ENCODE data around the gene NEDD4L.
A peak's percentile ranks its signal among the peaks of the same experiment; 100 is the strongest.

The NEDD4L gene

DNA sequence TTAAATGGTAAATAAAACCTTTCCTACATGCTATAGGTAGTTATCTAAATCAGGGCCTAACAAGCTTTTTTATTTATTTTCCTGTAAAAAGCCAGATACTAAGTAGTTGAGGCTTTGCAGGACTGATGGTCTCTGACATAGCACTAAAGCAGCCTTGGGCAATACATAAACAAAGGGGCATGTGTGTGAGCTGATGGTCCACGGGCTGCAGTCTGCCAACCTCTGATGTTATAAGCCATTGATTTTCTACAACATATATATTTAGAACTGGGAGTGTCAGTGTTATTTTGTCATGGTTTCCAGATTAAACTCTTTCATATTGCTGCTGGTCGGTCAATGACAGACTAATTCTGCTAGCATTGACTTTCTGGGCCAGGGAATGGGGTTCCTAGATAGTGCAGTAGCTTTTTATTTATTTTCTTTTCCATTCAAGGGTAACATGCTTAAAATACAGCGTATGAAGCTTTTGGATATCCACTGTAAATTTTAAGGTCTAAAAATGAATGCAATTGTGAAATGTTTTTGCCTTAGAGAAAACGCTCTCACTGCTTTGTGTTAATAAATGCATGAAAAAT, 134.0 kb downstream of the NEDD4L start:
- TF ChIP-seq, protein P1, sequence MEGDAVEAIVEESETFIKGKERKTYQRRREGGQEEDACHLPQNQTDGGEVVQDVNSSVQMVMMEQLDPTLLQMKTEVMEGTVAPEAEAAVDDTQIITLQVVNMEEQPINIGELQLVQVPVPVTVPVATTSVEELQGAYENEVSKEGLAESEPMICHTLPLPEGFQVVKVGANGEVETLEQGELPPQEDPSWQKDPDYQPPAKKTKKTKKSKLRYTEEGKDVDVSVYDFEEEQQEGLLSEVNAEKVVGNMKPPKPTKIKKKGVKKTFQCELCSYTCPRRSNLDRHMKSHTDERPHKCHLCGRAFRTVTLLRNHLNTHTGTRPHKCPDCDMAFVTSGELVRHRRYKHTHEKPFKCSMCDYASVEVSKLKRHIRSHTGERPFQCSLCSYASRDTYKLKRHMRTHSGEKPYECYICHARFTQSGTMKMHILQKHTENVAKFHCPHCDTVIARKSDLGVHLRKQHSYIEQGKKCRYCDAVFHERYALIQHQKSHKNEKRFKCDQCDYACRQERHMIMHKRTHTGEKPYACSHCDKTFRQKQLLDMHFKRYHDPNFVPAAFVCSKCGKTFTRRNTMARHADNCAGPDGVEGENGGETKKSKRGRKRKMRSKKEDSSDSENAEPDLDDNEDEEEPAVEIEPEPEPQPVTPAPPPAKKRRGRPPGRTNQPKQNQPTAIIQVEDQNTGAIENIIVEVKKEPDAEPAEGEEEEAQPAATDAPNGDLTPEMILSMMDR (IDR thresholded peaks at IDR 0.05; ENCODE audit: low read depth, low read length, missing control alignments), result no peak
- no peak overlapping the region for H3K27ac ChIP-seq
- H3K4me3 ChIP-seq (ENCODE audit: low read depth, low read length), result no peak overlapping the region
- no peaks in the 10 kb centered on the region for H3K27me3 ChIP-seq (replicated peaks)
- H3K36me3 ChIP-seq (replicated peaks), result no peaks in the 10 kb centered on the region
- DNase-seq, result no peak
- in situ Hi-C loops (cut with HindIII; ENCODE audit: low pct_ligation_motif_present, low sequenced_read_pairs), result no loop called here

DNA sequence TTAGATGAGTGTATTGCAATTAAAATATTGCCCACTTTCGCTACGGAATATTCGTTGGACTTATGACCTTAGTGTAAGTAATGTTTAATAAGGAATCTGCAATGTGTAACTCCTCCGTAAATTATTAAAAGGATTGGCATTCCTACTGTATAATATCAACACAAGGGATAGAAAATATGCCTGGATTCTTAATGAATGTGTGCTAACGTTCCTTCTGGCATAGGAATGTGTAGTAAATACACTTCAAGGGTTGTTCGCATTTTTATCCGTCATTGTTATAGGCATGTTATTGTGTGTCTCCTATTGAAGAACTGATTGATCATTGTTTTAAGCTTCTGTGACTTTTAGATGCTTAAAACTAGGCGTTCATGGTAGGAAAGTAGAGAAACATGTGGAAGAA, 134.5 kb downstream of the NEDD4L start:
- in situ Hi-C loops (cut with HindIII; ENCODE audit: low pct_ligation_motif_present, low sequenced_read_pairs), result no loop called here
- TF ChIP-seq, protein P1 (IDR thresholded peaks at IDR 0.05; ENCODE audit: low read depth, low read length, missing control alignments), result no peak

DNA sequence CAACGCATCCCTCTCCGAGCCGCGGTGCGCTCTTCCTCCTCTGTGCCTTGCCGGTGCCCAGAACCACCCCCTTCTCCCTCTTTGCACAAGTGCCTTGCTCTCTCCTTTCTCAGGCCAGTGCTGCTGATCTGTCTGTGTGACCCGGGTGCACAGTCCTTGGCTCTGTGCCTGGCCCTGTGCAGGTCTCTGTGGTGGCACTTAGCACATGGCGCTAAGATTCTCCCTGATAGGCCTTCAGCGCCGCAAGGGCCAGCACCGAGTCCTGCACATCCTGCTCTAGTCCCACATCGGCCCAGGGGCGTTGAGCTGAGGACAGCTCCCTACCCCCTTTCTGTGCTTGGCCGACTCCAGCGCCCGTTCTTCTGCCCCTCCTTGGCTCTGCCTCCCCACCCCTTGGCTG, 136.1 kb downstream of the NEDD4L start:
- in situ Hi-C loops (cut with HindIII; ENCODE audit: low pct_ligation_motif_present, low sequenced_read_pairs), result no loop called here
- Histone ChIP-seq H3K27ac (no peak overlapping the region), H3K27me3 (replicated peaks) (no peaks in the 10 kb centered on the region), H3K36me3 (replicated peaks) (no peaks in the 10 kb centered on the region), H3K4me3 (ENCODE audit: low read depth, low read length) (no peak overlapping the region)
- TF ChIP-seq, protein P1 (IDR thresholded peaks at IDR 0.05; ENCODE audit: low read depth, low read length, missing control alignments), result no peak
- no peak for DNase-seq

More for the DNA sequence above, 134.5 kb downstream of the NEDD4L start:
- H3K4me3 ChIP-seq (ENCODE audit: low read depth, low read length), result no peak overlapping the region
- no peak for DNase-seq
- no peaks in the 10 kb centered on the region for H3K36me3 ChIP-seq (replicated peaks)
- peak overlapping the region; percentile 16 for H3K27ac ChIP-seq
- no peaks in the 10 kb centered on the region for H3K27me3 ChIP-seq (replicated peaks)

DNA sequence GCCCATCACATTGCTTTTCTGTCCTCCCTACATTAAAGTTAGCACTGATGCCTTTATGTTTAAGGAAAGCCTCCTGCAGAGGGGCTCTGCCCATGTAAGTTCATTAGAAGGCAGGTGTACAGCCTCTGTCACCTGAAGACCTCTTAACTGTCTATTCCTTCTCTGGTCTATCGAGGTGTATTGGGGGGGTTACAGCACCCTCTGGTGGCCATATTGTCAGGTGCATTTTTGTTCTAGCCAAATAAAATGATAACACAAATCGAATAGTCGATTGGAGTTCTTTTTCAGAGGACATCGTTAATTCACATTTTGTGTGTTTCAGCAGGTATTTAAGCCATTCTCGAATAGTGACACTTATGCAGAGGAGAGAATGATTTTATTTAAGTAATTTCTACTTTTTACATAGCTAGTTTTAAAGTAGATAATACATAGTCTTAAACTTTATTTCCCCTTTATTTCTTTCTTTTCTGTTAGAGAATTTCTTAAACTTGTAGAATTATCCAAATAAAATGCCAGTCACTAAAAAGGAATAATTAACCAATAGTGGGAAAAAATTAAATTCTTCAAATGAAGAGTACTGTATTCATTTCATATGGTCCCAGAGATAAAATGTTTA, 136.8 kb downstream of the NEDD4L start:
- Histone ChIP-seq H3K27ac (no peak overlapping the region), H3K27me3 (replicated peaks) (no peaks in the 10 kb centered on the region), H3K4me3 (ENCODE audit: low read depth, low read length) (no peak overlapping the region), H3K36me3 (replicated peaks) (no peaks in the 10 kb centered on the region)
- TF ChIP-seq, protein P1 (IDR thresholded peaks at IDR 0.05; ENCODE audit: low read depth, low read length, missing control alignments), result peak; percentile 84
- in situ Hi-C loops (cut with HindIII; ENCODE audit: low pct_ligation_motif_present, low sequenced_read_pairs), result no loop called here
- peak; percentile 59 for DNase-seq

- no peak for DNase-seq
- TF ChIP-seq, protein P1 (IDR thresholded peaks at IDR 0.05; ENCODE audit: low read depth, low read length, missing control alignments), result no peak
- Histone ChIP-seq H3K36me3 (replicated peaks) (no peaks in the 10 kb centered on the region), H3K27me3 (replicated peaks) (no peaks in the 10 kb centered on the region), H3K27ac (no peak overlapping the region), H3K4me3 (ENCODE audit: low read depth, low read length) (no peak overlapping the region)
- in situ Hi-C loops (cut with HindIII; ENCODE audit: low pct_ligation_motif_present, low sequenced_read_pairs), result no loop called here
Measured at GRCh38 chr18:58181988-58182387, 138.0 kb downstream of the NEDD4L start.

- no peak overlapping the region for H3K4me3 ChIP-seq (ENCODE audit: low read depth, low read length)
- H3K27me3 ChIP-seq (replicated peaks), result no peaks in the 10 kb centered on the region
- TF ChIP-seq, protein P1 (IDR thresholded peaks at IDR 0.05; ENCODE audit: low read depth, low read length, missing control alignments), result no peak
- in situ Hi-C loops (cut with HindIII; ENCODE audit: low pct_ligation_motif_present, low sequenced_read_pairs), result no loop called here
- no peaks in the 10 kb centered on the region for H3K36me3 ChIP-seq (replicated peaks)
- H3K27ac ChIP-seq, result no peak overlapping the region
- DNase-seq, result no peak
Measured at GRCh38 chr18:58183226-58183625, 139.2 kb downstream of the NEDD4L start.

Data from brain microvascular endothelial cell (primary cell).